Renal cortical epithelial cell (primary cell): Measurements from ENCODE around the gene RSPH1. TPM values are rescaled to one million over a fixed set of nuclear protein-coding genes. Genes with fewer than 3 reads are reported as not detected.

ENCODE experiments used
- DNase-seq: peaks from one replicate; pipeline ENCODE4 v3.0.0-alpha.2; 2011; ENCODE audit warnings: low read depth
- total RNA-seq: library from RNA; depleted of rRNA; stranded (reverse); fragments of >200 nt; gene quantifications from 2 replicates; pipeline ENCODE4 v1.2.3, GENCODE V29; 2014

The RSPH1 gene
- total RNA-seq, 1 donor from 2014 or later = 3.6 TPM

- no peak for DNase-seq
Measured at GRCh38 chr21:42447182-42447581, 48.8 kb downstream of the RSPH1 start.

- no peak for DNase-seq
Measured at GRCh38 chr21:42446531-42446930, 49.5 kb downstream of the RSPH1 start.

GRCh38 chr21:42445311-42445710, 50.7 kb downstream of the RSPH1 start:
- DNase-seq = no peak

DNA sequence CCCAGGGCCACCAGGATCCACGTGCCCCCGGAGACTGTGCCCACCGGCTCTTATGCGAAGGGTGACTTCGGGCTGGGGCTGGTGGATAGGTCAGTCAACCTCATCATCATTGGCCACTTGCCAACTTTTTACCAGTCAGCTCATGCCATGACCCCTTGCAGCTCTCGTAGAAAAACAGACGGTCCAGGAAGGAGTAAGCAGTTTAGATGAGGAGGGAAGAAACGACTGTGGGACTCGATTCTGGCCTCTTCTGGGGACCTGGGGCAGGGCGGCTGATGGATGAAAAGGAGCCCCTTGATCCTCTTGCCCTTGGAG, 51.3 kb downstream of the RSPH1 start:
- DNase-seq = no peak

DNA sequence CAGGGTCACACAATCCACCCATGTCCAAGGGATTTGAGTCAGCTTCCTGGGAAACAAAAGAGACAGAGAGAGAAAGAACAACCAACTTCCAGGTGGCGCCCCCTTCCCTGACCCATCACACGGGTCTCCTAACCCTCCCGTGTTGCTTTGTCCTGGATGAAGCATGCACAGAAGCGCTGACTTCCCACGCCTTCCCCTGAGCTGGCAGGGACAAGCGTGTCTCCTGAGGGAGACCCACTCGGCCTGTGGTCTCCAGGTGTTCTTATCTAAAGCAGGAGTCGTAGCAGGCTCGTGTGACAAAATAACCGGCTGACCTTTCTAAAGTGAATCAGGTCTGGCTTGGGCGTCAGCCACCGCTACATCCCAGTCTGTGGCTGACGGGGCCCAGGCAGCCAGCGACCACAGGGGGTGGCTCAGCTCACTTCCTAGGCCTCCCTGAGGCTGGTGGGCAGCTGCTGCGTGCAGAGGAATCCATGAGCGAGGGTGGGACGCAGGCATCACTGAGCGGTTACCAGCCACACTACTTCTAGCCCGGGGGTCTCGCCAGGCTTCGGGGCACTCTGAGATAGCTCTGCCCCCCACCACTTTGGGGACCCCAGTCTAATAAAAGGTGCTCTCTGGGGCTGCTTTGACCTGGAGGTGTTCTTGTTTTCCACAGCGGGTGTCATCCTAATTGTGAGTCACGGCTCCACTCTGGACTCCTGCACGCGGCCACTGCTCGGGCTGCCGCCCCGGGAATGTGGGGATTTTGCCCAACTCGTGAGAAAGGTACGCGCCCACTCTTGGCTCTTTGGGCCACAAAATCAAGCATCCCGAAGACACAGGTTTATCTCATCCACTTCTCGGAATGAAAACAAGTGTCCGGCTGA, 51.9 kb downstream of the RSPH1 start:
- no peak for DNase-seq

DNA sequence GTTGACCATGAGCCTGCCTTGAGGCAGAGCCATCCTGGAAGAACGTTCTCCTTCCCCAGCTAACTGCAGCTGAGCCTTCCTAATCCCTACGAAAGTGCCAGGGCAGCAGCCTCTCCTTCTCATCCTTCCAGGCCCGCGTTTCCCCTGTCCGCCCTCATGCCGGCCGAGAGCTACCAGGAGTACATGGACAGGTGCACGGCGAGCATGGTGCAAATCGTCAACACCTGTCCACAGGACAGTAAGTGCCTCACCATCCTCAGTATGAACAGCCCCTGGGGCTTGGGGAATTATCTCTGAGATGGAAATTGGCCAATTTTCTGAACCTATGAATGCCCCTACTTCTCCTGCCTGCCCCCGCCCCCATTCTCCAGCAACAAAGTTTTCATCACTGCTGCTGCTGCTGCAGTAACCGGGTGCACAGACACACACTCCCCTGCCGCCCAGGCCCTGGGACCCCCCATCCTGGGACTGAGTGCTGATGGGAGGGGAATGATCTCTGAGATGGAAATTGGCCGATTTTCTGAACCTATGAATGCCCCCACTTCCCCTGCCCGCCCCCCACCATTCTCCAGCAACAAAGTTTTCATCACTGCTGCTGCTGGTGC, 52.7 kb downstream of the RSPH1 start:
- no peak for DNase-seq

DNA sequence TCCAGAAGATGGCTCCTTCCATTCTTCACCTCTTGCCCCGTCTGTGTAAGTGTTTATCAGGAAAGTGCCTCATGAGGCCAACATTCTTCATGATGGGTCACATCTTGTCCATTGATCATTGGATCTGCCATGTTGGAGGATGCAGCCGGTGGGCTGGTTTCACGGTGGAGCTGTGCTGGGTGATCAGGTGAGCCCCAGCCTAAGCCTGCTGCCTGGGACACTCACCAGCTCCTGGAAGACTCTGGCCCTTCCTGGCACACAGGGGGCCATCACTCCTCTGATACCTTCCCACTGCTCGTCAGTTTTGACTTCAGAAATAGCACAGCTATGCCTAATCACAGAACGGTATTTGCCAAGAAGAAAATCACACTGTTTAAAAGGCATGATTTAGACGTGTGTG, 54.1 kb downstream of the RSPH1 start:
- no peak for DNase-seq

DNA sequence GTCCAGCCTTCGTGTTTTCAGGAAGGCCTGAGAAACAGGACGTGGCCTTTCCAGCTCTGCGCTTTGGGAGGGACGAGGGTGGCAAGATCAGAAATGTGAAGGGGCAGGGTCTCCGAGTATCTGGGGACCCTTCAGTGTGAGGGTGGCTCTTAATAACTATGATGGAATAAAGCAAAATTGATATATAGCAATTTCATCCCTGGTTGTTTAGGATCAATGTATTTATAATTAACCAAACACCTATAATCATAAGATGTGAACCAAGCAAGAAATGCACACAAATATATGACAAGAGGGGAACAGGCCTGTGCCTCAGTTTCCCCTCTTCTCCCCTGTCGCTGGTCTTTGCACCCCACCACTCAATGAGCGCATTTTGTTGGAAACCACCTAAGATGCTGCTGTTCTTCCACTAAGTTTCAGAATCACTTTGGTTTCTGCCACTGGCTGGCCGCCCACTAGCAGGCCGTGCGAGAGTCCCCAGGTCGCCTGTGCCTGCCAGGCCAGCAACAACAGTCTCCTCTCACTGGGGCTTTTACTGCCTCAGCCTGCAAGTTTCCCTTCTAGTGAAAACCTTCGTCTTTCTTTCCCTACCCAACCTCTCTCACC, 55.7 kb downstream of the RSPH1 start:
- DNase-seq = no peak

- no peak for DNase-seq
Measured at GRCh38 chr21:42439284-42440186, 56.5 kb downstream of the RSPH1 start.

- no peak for DNase-seq
Measured at GRCh38 chr21:42438316-42439205, 57.5 kb downstream of the RSPH1 start.

DNA sequence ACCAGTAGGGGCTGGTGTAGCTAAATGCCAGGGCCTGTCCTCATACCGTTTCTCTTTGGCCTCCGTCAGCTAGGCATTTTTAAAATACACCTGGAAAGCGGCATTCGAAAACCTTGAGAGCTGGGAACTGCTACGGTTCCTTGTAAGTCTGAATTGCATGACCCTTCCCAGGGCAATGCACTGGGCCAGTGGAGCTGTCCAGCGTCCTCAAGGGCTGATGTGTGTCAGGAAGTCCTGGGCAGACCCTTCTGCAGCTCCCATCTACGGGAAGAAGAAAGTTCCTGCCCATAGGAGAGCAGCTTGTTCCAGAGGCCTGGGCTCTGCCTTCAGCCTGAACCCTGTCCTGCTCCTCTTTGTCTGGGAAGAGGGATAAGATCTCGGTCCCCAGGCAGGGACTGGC, 58.2 kb downstream of the RSPH1 start:
- DNase-seq = no peak

GRCh38 chr21:42436914-42437313, 59.1 kb downstream of the RSPH1 start:
- no peak for DNase-seq

- no peak for DNase-seq
Measured at GRCh38 chr21:42435833-42436232, 60.2 kb downstream of the RSPH1 start.

GRCh38 chr21:42435401-42435800, 60.6 kb downstream of the RSPH1 start:
- DNase-seq = no peak

- no peak for DNase-seq
Measured at GRCh38 chr21:42434884-42435283, 61.1 kb downstream of the RSPH1 start.

DNA sequence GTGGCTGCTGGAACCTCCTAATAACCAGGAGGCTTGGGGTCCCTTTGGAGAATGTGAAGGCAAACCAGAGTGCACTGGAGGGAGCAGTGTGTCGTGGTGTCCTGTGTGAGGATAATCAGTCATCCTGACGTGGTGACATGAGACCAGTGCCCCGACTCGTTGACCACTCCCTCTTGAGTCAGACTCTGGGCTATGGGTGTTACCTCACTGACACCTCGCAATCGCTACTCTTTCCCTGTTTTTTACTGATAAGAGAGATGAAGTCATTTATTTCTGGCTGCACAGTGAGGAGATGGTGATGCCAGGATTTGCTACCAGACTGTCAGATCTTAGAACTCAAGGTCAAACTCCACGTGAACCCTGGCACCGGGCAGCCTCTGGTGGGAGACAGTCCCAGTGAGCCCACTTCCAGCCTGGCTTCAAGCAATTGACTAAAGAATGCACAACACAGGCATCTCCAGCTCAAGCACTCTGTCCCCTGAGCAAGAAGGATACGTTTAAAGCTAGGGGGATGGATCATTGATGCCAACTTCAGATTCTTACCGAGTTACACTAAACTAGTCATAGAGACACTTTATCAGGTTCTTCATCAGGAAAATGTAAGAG, 62.0 kb downstream of the RSPH1 start:
- DNase-seq = no peak

- DNase-seq = no peak
Measured at GRCh38 chr21:42432695-42433094, 63.3 kb downstream of the RSPH1 start.

DNA sequence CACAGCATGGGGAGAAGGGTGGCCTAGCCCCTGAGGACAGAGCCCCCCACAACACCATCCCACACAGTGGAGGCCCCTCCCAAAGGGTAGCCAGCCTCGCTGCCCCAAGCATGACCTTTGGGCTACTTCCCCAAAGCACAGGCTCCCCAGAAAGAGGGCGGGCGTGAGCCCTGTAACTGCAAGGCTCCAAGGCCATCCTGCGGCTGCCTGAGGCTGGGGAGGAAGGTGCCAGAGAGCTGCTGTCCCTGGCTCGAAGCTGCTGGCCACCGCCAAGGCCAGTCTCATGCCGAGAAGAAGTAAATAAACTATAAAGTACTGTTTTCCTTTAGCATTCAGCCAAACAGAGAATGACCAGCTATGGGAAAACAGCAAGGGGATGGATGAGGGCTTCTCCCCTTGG, 64.8 kb downstream of the RSPH1 start:
- no peak for DNase-seq

GRCh38 chr21:42430521-42430920, 65.5 kb downstream of the RSPH1 start:
- DNase-seq = no peak

DNA sequence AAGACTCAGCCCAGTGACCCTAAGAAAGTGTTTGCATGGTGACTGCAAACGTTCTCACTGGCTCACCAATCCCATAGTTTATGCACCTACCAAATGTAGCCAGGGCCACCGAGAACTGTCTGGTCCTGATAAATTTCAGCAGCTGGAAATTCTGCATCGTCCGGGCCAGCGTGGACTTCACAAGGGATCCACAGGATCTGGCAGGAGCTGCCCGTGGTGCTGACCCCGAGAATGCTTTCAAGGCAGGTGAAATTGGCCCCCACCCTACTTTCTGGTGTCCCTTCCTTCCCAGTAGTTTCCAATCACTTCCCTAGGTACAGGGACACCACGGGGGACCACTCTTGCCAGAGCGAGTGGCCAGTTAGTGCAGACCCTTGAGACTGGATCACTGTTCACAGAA, 66.2 kb downstream of the RSPH1 start:
- DNase-seq = no peak

DNA sequence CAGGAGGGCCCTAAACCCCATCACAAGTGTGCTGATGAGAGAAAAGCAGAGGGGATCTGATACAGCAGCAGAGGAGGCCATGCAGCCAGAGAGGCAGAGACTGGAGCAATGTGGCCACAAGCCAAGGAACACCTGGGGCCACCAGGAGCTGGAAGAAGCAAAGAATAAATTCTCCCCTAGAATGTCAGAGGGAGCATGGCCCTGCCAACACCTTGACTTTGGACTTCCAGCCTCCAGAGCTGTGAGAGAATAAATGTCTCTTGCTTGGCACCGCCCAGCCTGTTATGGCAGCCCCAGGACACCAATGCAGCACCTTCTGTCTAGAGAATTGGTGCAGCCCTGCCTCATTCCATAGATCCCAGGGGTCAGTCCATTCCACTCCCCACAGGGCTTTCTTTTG, 67.0 kb downstream of the RSPH1 start:
- no peak for DNase-seq
